GM12873 (cell line): Measurements from ENCODE around the gene VPS18.

ENCODE experiments used
- CTCF ChIP-seq: IDR thresholded peaks from 2 replicates; pipeline ENCODE4 v1.5.1; 2012; ENCODE audit warnings: low read depth, mild to moderate bottlenecking, moderate library complexity, low read length, control low read depth; ENCODE audit not compliant: insufficient read depth; ENCODE audit errors: missing control alignments

The VPS18 gene

GRCh38 chr15:40881351-40881750 lies 12.9 kb upstream of the VPS18 start:
- no peak for TF ChIP-seq CTCF

GRCh38 chr15:40886586-40886985 lies 7.7 kb upstream of the VPS18 start:
- no peak for TF ChIP-seq CTCF

GRCh38 chr15:40889112-40889511 lies 5.1 kb upstream of the VPS18 start:
- TF ChIP-seq CTCF = no peak

GRCh38 chr15:40891138-40891537 lies 3.1 kb upstream of the VPS18 start:
- TF ChIP-seq CTCF = no peak

GRCh38 chr15:40891810-40892446 lies 2.3 kb upstream of the VPS18 start:
- peak; percentile 71 for TF ChIP-seq CTCF

- TF ChIP-seq CTCF = no peak
Measured at GRCh38 chr15:40892447-40893012, 1.7 kb upstream of the VPS18 start.

GRCh38 chr15:40893019-40893670 lies 1.1 kb upstream of the VPS18 start:
- TF ChIP-seq CTCF = no peak
